ENCODE measurements around the gene FAM163A.
"Not testable (repeated sequence)": the region's sequence is repeated elsewhere in the genome, so short reads cannot be mapped to it uniquely, and the experiment has no call there.

The FAM163A gene

DNA sequence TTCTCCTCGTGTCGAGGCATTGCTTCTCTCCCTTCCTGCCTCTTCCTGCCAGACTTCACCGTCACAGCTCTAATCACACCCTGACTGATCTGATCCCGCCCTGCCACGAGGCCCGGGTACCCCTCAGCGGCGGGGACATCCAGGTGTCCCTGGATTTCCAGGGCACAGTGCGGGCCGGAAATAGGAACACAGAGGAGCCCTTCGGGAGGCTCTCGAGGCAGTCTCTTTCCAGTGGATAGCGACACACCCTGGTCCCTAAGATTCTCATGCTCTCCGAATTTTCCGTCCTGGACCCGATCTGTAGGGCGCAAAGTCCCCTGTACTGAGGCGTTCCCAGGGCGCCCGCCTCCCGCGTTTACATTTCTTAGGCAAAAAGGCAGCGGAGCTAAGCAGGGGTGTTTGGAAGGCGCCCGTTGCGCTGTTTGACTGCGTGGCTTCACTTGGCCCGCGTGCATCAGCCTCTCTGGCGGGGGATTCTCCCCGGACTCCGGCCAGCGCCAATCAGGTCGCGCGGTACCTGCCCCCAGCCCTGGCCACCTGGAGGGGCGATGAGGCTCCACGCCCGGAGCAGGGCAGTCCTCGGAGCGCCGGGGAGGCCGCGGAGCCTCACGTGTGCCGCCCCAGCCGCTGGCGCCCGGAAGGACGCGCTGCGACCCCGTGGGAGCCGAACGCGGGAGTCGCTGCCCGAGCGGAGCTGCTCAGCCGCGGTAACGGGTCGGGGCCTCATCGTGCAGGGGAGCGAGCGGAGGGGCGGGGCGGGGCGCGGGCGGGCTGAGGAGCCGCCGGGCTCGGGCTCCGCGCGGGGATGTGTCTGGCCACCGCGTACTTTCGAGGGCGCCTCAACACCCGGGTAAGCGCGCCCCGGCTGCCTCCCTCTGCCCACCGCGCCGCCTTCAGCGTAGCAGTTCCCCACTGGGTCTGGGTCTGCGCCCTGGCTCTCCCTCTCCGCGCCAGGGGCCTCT lies at the start of gene FAM163A:
TSS of gene FAM163A (plus strand) at position 575 of the 962 bp plus-strand sequence. CDS start 69,807 bp downstream, outside the sequence.
- peak; percentile 49 for DNase-seq

DNA sequence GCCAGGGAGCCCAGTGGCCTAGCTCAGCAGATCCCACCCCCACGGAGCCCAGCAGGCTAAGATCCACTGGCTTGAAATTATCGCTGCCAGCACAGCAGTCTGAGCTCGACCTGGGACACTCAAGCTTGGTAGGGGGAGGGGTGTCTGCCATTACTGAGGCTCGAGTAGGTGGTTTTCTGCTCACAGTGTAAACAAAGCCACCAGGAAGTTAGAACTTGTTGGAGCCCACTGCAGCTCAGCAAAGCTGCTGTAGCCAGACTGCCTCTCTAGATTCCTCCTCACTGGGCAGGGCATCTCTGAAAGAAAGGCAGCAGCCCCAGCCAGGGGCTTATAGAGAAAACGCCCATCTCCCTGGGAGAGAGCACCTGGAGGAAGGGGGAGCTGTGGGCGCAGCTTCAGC lies 48.6 kb upstream of the FAM163A start:
- not testable (repeated sequence) for DNase-seq

DNA sequence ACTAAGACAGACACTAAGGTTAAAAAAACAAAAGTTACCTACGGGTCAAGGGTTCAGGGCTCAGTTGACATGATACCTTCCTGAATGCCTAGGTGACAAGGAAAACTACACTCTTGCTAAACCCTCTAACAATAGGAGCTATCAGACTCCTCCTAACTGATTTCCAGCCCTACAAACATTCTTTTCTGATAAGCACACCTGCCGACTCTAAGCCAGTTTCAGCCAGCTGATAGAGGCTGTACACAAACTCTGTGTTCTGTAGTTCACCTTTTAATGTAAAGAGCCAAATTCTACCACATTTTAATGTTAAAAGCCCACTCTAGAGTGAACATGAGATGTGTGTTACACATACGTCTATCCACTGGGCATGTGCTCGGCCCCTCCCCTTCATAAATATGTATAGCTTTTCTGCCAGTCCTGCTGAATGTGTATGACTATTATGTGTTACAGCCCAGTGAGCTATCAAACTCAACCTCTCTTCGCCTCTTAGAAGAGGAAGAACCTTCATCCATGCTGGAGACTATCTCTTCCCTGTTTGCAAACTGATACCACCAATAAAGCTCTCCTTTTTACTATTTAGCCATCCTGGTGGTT lies 40.0 kb upstream of the FAM163A start:
- DNase-seq, result no peak

DNA sequence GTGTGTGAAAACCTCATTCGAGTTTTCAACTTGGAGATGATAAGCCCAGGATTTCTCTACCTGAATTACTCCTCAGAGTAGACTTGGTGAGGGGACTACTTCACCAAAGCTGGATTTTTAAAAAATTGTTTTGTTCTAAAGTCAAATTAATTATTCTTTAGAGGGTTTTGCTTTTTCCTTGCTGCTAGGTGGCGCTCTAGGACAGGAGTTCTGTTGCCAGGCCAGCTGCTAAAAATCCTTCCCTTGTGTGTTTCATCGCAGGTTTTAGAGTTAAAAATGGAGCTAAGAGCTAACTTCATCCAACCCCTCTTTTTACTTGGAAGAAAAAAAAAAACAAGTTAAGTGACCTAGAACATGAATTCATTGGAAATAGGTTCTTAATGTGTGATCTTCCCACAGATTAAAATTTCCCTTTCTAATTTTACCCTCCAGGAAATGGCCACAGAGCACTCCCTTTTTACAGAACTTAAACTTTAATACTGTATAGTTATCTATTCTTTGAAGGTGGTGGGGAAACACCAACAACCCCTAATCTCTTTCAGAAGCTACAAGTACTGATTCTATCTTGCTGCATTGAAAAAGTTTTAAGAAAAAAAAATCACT lies 36.7 kb upstream of the FAM163A start:
- DNase-seq, result peak; percentile 87

DNA sequence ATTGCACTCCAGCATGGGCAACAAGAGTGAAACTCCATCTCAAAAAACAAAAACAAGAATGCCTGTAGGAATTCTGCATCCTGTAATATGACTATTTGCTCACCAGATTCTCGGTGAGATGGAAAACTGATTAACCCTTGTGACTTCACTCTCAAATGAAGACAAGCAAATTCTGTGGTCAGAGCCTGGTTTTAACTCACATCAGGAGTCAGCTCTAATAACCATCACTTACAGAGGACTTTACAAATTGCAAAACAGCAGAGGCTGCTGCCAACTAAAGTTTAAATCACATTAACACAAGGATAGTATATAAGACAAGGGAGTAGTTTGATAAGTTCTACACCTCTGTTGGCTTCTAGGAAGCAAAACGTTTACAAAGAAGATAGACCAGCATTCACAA lies 35.7 kb upstream of the FAM163A start:
- peak; percentile 89 for DNase-seq

DNA sequence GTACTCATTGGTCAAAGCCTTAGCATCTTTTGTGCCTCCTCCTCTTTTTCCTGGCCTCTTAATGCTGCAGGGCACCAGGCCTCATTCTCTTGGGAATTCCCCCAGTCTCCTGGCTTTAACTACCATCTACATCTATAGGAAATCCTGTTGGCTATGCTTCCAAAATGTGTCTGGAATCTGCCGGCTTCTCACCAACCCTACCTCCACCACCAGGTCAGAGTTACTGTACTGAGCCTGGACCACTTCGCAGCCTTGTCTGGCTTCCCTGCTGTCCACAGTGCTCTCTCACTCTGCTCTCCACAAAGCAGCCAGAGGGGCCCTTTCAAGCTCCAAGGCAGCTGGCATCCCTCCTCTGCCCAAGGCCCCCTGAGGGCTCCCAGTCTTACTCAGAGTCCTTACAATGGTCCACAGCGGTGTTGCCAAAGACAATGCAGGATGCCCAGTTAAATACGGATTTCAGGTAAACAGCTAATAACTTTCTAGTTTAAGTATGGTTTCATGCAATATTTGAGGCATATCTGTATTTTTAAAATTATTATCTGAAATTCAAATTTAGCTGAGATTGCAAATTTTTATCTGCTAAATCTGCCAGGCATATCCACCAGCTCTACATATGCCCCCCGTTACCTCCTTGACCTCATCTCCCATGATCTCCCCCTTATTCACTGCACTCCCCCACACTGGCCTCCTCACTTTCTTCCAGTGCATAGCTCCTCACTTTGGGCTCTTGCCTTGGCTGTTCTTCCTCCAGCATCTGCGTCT lies 34.5 kb upstream of the FAM163A start:
- no peak for DNase-seq

DNA sequence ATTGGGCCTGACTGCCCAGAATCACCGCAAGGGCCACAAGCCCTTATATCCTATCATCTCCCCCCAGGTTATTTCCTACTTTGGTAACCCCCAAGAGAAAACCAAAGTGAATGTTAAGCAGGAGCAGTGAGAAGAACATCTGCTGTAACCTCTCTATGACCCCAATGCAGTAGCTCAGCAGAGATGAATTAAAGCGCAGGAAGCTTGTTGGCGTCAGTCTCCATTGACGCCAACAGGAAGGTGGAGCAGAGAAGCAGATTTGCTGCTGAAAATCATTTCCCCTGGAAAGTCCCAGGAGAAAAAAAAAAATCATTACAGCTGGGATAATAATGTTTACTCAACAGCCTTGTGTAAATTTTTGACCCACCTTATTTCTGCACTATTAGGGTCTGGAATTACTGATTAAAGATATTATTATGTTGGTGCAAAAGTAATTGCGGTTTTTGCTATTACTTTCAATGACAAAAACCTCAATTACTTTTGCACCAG lies 33.2 kb upstream of the FAM163A start:
- DNase-seq, result no peak

DNA sequence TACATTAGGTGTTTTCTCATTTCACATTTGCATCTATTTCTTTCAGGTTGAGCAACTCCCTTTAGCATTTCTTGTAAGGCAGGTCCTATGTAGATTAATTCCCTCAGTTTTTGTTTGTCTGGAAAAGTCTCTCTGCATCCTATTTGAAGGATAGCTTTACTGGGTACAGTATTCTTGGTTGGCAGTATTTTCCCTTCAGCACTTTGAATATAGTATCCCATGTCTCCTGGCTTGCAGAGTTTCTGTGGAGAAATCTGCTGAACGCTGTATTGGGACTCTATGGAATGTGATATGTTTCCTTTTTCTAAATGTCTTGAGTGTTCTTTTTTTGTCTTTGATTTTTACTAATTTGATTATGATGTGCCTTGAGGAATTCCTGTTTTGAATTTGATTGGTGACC lies 28.9 kb upstream of the FAM163A start:
- no peak for DNase-seq

DNA sequence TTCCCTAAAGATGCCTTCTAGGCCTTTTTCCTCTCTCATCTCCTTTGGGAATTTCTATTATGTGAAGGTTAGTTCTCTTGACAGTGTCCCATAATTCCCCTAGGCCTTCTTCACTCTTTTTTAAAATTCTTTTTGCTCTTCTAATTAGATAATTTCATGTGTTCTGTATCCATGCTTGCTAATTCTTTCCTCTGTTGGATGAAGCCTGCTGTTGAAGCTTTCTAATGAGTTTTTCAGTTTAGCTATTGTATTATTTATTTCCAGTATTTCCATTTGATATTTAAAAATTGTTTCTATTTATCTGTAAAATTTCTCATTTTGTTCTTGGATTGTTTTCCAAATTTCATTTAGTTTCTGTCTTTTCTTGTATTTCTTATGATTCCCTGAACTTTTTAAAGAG lies 28.5 kb upstream of the FAM163A start:
- no peak for DNase-seq

DNA sequence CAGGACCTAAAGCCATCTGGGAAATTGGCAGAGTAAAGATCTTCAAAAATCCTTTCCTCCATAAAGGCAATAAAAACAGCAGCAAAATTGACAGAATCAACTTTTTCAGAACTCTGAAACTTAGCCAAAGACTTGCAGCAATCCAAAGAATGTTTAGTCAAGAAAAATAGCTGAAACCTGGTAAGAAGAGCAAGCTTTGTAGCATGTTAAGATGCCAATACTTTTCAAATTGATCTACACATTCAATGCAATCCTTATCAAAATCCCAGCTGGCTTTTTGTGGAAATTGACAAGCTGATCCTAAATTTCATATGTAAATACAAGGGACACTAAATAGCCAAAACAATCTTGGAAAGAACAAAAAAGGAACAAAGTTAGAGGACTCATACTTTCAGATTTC lies 23.8 kb upstream of the FAM163A start:
- no peak for DNase-seq

DNA sequence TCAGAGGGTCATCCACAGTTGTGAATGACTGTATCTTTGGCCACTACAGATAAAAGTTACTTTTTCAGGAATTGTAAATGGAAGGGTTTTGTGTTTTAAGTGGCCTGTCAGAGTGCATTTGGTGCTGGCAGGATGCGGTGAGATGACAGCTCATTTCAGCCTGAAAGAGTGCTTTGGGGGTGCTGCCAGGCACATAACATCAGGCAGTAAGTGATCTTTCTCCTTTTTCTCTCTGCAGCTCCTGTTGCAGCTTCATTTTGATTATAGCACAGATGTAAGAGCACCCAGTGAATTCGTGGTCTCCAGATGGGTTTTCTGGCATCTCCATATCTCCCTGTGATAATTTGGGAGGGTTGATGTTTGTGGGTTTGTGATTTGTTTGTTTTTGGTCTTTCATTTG lies 14.8 kb upstream of the FAM163A start:
- DNase-seq, result no peak

DNA sequence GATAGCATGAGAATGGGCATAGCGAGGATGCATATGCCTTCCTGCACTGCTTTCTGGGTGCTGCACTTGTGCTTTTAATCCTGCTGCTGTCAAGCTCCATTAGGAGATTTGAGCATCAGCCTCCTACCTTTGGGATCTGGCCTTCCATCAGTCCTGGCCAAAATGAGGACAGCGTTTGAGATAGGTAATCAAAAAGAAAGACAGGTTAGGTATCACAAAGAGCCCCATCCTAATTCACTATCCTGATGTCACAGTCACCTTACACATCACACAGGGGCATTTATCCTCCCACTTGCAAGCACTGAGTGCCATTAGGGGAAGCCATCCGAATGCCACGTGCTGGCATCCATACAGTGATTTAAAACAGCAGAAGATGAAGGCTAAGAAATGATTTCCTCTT lies 13.2 kb upstream of the FAM163A start:
- DNase-seq, result no peak

DNA sequence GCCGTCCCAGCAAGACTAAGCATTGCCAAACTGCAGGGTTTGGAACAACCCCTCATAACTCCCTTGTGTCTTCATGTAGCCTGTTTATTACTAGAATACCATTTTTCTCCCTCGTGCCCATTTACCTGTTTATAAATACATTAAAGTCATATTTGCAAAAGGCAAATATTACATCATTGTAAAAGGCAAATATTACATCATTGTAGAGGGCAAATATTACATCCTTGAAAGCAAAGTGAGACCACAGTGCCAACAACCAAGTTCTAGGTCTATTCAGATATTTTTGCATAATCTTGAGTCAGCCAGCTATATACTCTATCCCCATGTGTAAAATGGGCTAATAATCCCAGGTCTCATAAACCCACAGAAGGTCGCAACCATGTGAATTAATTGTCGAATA lies 11.4 kb upstream of the FAM163A start:
- no peak for DNase-seq

DNA sequence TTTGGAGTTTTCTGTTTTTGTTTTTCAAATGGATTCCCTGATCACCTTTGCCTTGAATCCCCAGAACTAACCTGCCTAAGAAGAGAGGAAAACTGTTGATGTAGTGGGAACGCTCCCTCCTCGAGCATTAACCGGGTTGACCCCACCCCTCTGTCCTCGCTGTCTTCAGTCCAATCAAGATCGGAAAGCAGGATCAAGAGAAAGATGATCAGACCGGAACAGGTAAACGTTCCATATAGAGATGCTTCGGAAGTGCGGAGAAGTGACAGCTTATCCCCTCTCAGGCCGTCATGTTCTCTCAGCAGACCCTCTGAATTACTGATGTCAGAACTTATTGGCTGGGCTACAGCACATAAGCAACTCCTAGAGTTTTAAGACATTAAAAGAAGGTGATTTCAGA lies 800 bp upstream of the FAM163A start:
- no peak for DNase-seq

DNA sequence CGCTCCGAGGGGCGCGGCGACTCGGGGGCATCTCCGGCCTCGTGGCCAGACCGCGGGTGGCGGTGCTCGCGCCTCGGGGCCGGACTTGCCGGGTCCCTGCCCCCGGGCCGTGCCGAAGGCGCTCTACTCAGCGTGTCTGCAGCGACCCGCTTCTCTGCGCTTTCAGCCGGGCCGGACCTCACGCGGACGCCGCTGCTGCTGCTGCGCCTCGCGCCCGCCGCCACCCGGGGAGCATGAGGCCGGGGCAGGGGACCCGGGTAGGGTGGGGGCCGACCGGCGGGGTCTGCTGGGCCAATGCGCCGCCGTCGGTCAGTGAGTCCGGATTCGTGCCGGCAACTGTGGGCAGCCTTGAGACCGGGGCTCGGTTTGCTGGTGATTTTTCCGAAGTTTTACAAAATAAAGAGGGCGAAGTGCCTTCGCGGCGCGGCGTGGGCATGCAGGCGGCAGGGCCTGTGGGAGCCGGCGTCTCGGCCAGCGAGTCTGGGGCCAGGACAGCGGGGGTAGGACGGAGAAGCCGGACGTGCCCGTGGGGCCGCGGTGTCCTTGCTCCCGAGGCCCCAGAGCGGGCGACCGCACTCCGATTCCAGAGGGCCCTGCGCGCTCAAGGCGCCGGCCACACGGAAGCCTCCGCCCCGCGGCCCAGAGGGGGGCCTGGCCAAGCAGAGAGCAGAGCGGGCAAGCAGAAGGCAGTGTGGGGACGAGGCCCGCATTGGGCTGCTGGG lies 749 bp downstream of the FAM163A start:
- peak; percentile 62 for DNase-seq

DNA sequence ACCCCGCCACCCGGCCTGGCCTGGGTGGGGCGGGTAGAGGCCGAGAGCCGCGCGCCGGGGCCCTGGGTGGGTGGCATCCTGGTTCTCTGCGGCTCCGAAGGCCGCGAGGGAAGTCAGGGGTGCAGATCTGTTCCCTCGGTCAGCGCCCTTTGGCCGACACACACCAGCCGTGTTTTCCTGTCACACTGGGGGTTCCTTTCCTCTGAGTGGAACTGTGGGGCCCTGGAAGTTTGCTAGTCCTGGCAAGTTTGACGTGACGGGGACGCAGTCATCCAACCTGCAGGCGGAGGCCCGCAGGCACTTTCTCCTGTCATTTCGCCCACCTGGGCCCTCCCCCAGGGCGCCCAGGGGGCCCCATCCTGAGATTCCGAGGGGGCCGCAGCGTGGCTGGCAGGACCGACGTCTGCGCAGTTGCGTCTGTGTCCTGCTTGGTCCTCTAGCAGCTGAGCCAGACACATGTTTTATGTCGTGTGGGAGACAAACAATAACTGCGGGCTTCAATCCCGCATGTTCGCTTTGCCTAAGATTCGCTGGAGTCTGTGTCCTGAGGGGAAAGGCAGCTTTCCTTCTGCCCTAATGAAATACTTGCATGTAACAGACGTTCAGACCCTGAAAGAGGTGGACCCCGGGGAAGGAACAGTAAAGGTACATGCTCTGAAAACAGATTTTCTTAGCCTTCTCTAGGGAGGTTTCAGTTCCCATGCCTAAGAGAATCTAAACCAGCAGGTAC lies 1.5 kb downstream of the FAM163A start:
- no peak for DNase-seq

DNA sequence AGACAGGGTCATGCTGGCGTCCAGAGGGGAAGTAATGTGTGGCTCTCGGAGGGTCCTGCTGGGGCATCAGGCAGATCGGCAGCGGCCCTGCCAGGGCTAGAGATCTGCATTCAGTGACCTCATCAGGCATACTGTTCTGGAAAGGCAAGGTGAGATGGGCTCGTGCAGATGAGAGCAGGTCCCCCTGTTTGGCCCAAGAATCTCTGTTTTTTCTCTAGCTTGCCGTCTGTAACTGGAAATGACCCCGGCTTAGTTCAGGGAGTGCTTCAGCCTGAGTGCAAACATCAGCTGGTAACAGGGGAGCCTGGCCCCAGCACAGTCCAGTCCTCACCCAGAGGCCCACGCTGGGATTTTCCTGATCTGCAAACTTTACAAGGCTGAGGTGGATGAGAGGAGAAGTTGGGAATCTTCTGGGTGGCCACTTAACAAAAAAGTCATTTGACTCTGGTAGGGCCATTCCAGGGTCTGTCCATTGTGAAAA lies 2.1 kb downstream of the FAM163A start:
- no peak for DNase-seq

DNA sequence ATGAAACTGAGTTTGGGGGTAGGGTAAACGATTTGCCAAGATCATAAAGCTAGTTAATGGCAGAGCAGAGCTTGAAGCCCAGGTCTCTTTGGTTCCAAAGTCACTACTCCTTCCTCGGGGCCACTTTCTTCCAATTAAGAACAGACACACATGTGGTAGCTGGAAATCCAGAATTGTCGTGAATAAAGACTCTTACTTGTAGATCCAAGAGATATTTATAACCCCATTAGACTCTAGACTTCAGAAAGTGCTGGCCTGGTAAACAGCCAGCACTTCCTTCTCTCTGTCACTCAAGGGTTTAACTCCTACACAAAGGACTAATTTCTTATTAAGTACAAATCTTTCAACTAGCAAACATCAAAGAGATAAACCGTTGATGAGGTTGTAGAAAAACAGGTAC lies 2.7 kb downstream of the FAM163A start:
- DNase-seq, result no peak

DNA sequence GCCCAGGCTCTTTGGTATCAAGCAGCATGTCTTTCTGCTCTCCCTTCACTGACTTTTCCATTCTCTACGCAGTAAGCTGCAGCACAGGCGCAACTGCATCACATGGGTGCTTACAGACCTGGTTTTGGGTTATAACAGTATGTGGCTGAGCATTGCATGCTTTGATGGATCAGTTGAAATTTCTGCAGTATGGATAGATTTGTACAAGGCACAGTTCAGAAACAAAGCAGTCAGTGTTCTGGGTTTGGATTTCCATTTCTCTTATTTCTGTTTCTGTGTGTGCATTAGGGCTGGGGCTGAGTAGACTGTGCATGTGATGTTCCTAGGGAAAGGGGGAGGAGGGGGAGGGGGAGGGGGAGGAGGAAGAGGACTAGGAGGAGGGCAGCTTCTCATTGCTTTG lies 4.5 kb downstream of the FAM163A start:
- DNase-seq, result no peak

DNA sequence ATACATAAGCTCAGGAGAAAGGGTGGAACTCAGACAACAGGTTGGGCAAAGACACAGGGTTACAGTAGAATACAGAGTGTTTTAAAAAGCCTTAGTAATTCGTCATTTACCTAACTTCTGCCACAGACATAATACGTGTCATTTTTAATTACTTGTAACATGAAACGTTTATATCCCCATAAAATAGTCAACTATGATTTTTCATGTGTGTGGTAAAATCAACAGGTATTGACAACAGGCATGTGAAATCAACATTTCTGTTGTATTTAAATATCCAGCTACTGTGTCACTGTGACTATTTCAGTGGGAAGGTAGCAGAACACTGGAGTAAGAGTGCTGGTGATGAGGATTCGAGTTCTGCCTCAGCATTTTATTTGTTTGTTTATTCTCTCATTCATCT lies 5.7 kb downstream of the FAM163A start:
- no peak for DNase-seq

DNA sequence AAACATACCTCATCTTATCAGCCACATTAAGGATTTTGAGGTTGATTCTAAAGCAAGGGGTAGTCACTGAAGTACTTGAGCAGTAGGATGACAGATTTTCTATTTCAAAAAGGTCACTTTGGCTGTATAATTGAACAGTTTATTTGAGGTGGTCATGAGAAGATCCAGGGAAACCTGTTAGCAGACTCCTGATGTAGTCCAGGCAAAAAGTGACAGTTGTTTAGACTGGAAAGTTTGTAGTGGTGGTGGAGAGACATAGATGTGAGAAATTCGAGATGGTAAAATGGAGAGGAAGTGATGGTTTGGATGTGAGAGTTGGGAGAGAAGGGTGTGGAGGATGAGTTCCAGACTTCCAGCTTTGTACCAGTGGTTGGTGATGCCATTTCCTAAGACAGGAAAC lies 7.5 kb downstream of the FAM163A start:
- DNase-seq, result no peak

DNA sequence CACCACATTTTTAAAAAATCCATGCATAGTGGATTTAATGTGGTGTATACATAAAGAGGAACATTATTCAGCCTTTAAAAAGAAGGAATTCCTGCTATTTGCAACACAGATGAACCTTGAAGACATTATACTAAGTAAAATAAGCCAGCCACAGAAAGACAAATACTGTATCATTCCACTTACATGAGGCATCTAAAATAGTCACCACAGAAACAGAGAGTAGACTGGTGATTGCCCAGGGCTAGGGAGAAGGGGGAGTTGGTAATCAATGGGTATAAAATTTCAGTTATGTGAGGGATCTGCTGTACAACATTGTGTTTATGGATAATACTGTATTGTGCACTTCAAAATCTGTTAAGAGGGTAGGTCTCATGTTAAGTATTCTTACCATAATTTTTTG lies 10.0 kb downstream of the FAM163A start:
- no peak for DNase-seq

Measured in NCI-H526 treated with DMSO at 0.1 percent for 48 hours (cell line).